SW 1271 (cell line): ENCODE data around the gene WDR90.

Source experiments
- DNase-seq, 2 experiments: peaks; one replicate each; lab custom pipeline; 2025; lab: John Stamatoyannopoulos, UW

WDR90 gene

GRCh38 chr16:626787-627453, 22.2 kb upstream of the WDR90 start:
- DNase-seq = peak in 1 of 2 experiments; percentile 30

DNA sequence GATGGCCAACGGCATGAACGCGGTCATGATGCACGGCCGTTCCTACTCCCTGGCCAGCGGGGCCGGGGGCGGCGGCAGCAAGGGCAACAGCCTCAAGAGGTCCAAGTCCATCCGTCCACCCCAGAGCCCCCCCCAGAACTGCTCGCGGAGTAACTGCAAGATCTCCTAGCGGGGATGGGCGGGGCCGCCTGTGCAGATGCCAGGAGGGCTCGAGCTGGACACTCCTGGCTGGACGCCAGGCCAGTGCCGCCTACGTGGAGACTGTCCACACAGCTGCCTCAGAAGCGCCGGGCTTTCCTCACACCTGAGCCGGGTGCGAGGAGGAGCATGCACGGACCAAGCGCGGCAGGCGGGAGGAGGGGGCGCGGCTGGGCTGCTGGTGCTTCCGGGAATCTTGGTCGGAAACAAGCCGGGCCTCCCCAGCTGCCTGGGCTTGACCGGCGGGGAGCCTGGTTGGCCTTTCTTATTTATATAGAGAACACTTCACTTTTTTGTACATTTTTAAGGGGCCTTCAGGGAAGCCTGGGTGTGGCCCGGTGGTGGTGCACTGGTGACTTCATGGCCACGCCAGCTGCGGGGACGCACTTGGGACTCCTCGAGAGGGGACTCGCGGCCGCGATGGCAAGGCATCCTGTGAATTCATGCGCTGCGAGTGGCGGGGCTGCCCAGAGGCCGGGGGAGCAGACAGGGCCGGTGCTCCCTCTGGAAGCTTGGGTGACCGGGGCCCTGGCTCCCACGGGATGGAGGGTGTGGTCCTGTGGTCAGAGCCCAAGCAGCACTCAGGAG, 21.5 kb upstream of the WDR90 start:
- DNase-seq = no peak

DNA sequence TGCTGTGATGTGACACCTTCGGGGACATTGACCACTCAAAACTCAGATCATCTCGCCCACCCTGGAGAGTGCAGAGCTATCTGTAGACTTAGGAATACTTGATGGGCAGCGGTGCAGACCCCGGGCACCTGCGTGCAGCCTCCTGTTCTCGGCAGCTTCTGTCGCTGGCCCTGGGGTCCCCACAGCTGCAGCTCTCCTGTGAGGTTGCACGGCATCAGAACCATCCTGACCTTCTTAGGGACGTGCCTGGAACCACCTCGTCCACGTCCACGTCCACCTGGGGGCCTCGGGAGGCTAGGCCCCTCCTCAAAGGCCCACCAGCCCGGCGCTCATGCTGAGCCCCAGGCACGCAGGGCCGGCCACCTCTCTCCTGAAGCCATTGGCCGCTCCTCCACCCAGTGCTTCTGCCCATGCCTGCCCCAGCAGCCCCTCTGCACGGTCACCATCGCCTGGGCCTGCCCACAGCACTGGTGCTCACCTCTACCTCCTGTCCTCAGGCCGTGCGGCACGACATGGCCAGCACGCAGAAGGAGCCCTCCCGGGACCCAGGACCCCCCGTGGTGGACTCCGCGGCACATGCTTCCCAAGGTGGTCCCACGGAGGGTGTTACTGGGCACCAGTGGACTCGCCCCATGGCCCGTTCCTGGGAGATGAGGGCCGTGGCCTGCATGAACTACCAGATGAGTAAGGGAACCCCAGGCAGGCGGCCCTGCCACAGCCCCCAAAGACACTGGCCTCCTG, 20.7 kb upstream of the WDR90 start:
- no peak for DNase-seq

DNA sequence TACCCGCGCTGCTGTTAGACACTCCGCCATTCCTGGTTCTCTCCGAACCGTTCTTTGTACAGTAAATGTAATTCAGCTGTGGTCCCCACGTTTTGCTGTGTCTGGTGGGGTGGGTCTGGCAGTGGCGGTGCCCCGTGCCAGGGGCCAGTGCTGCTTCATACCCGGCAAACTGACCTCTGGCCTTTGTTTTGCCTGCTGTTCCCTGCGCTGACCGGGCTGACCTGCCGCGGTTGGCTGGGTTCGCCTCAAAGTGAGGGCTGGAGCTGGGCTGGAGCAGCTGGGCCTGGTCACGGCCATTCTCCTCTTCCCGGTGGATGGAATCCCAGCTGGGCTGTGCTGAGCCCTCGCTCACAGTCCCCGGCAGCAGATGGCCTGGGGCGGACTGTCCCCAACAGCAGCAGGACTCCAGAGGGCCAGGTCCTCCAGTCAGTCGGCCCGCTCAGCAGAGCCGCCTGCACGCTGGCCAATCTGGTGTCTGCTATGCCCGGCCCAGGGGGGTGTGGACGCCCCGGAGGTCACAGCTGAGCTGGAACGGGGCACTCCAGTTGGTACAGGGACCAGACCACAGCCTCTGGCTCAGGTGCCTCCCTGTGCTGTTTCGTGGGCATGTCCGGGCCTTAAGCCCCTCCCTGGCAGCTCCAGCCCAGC, 19.9 kb upstream of the WDR90 start:
- no peak for DNase-seq

GRCh38 chr16:629833-630248, 19.3 kb upstream of the WDR90 start:
- DNase-seq = no peak

- DNase-seq = no peak
Observed at GRCh38 chr16:630249-630814, 18.8 kb upstream of the WDR90 start.

- no peak for DNase-seq
Observed at GRCh38 chr16:630815-631405, 18.3 kb upstream of the WDR90 start, which contains the start of gene WFIKKN1. Gene WFIKKN1 (plus strand): TSS chr16:630985. CDS start chr16:631254, 269 bp downstream.

DNA sequence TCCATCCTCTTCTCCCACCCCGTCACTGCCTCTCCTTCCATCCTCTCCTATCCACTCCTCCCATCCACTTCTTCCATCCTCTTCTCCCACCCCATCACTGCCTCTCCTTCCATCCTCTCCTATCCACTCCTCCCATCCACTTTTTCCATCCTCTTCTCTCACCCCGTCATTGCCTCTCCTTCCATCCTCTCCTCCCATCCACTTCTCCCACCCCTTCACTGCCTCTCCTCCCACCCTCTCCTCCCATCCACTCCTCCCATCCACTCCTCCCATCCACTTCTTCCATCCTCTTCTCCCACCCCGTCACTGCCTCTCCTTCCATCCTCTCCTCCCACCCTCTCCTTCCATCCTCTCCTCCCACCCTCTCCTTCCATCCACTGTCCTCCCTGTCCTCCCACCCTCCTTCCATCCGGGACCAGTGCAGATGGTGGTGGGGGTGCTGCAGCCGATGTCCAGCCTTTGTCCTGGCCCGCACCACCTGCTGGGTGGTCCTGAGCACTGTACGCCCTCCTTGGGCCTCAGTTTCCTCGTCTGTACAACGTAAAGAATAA, 17.3 kb upstream of the WDR90 start:
- DNase-seq = no peak

GRCh38 chr16:632486-633335, 16.5 kb upstream of the WDR90 start:
- no peak for DNase-seq

DNA sequence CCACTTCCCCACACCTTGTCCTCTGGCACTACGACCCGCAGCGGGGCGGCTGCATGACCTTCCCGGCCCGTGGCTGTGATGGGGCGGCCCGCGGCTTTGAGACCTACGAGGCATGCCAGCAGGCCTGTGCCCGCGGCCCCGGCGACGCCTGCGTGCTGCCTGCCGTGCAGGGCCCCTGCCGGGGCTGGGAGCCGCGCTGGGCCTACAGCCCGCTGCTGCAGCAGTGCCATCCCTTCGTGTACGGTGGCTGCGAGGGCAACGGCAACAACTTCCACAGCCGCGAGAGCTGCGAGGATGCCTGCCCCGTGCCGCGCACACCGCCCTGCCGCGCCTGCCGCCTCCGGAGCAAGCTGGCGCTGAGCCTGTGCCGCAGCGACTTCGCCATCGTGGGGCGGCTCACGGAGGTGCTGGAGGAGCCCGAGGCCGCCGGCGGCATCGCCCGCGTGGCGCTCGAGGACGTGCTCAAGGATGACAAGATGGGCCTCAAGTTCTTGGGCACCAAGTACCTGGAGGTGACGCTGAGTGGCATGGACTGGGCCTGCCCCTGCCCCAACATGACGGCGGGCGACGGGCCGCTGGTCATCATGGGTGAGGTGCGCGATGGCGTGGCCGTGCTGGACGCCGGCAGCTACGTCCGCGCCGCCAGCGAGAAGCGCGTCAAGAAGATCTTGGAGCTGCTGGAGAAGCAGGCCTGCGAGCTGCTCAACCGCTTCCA, 15.7 kb upstream of the WDR90 start:
- no peak for DNase-seq

DNA sequence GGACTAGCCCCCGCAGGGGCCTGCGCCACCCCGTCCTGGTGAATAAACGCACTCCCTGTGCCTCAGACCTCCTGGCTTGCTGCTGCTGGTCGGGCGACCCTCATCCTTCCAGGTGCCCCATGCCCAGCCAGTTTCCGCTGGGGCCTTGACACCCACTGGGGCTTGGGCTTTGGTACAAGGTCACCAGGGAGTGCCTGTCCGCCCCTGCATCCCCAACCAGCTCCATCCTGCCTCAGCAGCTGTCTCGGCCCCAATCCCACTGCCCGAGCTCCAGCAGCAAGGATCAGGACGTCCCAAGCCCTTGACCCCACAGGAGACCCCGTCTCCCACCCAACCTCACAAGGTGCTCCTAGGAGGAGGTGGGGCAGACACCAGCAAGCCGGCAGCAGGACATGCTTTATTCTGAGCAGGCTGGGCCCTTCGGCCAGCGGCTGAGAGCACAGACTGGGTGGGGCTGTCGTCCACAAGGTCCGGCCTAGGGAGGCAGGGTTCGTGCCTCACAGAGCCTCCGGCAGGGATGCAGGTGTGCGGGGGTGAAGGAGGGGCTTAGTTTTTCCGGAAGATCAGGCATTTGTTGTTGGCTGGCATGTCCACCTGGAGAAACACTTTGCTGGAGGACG, 15.0 kb upstream of the WDR90 start:
- DNase-seq = no peak

DNA sequence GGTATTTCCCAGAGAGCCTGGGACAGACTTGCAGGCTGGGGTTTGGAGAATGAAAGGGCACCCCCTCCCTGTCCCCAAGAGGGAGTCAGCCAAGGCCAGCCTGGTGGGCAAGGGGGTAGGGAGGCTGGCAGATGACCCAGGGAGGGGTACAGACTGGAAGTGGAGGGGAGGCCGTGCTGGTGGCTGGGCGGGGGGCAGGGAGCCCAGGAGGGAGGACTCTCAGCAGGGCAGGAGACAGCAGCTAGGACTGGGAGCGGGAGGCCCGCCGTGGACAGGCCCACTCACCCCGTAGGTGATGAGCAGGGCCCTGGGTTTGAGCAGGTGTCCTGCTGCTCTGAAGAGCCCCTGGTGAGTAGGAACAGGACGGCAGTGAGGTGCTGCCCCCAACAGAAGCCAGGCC, 14.2 kb upstream of the WDR90 start:
- no peak for DNase-seq

GRCh38 chr16:635573-636205, 13.5 kb upstream of the WDR90 start:
- no peak for DNase-seq

DNA sequence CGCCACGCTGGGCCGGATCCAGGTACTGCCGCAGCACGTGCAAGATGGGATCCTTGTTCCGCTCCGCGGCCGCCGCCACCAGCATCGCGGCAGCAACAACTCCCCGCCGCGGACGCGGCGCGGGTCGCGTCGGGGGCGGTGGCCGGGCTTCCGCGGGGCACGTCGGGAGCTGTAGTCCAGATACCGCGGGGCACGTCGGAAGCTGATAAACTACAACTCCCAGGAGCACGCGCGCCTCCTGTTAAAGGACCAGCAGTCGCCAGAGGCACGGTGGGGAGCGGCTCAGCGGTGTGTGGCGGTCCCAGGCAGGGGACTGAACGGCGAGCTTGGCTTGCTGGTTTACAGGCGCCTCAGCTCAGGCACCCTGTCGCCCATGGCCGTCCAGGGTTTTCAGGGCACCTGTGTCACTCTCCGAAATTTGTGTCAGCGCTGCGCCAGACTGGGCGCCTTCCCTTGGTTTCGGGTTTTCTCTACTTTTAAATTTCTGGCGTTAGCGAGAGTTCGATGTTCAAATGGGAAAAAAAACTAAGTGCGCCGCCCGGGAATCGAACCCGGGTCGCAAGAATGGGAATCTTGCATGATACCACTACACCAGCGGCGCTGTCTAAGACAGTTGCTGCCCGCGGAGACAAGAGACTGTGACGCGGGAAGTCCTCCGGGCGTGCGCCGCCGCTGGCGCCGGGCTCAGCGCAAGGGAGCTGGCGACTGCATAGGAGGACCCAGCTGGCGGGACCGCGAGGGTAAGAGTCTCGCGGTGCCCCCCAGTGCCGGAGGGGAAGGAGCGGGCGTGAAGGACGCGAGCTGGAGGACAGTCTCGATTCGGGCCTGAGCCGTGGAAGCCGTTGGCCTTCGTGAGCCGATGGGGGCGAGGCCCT, 12.7 kb upstream of the WDR90 start, which contains the start of gene METTL26:
Gene METTL26, minus strand, starts transcription at position 100 of the 875 bp plus-strand sequence. Its CDS starts 15 bp downstream, at position 85.
- peak; percentile 64 to 84 for DNase-seq

DNA sequence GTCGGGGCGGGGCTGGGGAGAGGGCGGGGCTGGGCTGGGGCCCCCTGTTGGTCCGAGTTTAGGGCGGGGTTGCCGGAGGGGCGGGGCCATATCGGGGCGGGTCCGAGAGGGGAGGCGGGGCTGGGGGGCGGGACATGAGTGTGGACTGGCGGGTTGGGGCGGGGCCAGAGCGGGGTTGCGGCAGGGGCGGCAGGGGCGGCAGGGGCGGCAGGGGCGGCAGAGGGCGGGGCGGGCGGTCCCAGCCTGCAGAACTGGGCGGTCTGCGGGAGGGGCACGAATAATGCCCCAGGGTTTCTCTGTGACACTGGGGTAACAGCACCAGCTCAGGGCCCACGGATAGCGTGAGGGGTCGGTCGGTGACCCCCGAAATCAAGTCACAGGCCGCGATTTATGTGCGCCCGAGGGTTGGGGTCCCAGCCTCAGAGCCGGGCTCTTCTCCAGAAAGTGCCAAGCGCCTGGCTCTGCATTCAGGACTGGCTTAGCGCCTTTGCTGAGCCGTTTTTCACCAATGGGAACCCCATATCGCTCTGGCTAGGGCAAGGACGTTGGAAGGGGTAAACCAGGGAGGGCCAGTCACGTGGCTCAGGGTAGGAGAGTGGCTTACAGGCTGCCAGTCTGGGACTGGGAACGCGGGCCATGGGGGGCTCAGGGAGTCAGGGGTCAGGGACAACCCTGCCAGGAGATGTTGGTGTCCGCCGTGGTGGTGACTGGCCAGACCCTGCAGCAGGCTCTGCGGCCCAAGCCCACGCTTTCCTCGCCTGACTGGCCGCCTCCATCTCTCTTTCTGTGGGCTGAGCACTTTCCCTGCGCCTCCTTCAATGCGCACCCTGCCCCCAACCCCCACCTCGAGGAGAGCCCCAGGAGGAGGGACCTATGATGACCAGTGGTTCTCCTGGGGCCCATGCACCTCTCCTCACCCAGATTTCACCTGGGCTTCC, 11.8 kb upstream of the WDR90 start:
- DNase-seq = no peak

GRCh38 chr16:638034-638543, 11.1 kb upstream of the WDR90 start:
- DNase-seq = no peak
